HG02571 (cell line): ENCODE results near the gene PTH1R.

Source experiments
- ATAC-seq: cut with Tn5 transposase; IDR thresholded peaks from one replicate; pipeline ENCODE4 v1.9.1; 2021; ENCODE audit warnings: mild to moderate bottlenecking, moderate library complexity; ENCODE audit not compliant: unreplicated experiment

PTH1R gene

GRCh38 chr3:46926871-46927717 is 49.6 kb downstream of the PTH1R start:
- peak; percentile 41 for ATAC-seq

DNA sequence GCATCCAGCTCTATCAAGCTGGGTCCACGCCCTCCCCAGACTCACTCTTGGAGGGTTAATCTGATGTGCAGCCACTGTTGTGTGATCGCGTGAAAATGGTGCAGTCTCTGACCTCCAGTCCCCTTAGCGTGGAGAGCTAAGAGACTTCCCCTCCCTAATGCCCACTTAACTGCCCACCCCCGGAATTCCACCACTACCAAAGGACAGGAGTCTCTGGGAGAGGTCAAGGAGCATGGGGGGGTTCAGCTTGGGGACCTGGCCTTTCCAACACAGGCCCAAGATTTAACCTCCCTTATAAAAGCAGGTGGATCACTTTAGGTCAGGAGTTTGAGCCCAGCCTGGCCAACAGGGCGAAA is 50.2 kb downstream of the PTH1R start:
- no peak for ATAC-seq

DNA sequence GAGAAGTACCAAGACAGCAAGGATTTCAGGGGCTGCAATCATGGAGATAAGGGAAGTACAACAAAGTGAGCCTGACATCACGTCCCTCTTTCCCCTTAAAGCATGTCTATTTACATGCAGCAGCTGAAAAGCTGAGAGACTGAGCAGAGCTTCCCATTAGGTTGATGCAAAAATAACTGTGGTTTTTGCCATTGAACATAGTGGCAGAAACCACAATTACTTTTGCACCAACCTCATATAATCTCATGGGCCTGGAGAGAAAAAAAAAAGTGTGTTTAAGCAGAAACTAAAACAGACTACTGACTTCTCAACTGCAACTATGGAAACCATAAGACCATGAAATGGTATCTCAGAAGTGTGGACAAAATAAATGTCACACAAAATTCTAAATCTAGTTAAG is 50.8 kb downstream of the PTH1R start:
- no peak for ATAC-seq

DNA sequence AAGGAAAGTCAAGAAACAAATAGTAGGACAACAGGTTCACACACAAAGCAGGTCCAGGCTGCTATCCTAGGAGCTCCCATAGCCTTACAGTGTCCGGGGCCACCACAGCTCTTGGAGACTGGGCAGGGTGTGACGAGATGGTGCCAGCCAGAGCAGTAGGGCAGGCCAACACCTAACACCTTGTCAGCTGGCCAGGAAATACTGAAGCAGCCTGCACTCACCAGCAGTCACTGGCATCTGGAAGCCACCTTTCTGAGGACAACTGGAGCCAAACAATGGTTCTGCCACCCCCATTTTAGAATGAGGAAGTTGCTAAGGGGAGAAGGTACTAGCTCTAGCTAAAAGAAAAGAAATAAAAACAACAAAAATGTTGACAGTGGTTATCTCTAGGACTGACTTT is 51.8 kb downstream of the PTH1R start:
- no peak for ATAC-seq

- ATAC-seq: no peak
These were observed 52.8 kb downstream of the PTH1R start for GRCh38 chr3:46930166-46930944.

DNA sequence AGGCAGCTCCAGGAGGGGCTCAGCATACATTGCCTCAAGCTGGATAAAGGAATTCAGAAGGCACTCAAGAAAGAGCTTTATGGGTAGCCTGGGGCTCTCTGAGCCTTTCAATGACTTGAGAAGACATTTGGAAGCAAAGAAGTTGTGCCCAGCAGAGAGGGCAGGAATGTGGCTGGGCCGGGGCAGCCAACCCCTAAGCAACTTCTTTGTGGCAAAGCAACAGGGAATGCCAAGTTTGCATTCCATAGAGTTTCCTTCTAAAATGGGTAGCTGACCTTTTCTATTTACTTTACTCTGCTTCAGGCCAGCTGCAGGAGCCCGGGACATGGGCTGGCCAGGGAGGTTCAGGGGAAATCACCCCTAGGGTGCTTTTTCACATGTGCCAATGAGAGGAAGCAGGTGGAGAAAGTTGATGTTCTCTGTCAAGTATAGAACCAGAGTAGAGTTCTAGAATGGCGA is 53.5 kb downstream of the PTH1R start:
- no peak for ATAC-seq

DNA sequence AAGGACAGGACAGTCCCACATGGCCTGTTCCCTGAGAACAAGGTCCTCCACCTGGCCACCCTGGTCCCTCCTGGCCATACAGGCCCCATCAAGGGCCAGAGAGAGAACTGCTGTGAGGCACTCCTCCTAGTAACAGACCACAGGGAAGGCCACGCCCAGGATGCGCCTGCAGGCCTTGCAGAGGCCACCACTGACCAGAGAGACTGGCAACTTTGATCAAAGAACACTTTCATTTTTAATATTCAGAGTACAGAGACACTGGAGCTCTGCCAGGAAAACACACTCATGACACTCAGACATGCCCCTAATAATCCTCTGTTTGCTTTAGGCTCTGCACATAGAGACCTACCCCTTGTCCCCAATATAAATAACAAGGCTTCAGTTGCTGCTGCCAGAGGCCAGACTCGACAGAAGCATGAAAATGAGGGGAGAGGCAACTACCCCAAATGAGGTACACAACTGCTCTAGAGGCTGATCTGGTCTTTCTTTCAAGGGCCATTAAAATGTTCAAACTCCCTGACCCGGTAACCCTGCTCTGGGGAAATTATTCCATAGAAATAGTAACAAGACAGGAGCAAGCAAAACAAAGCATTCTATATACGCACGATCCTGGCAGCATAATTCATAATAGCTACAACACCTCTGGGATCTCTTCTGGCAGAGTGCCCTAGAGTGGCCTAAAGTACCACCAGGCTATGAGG is 54.3 kb downstream of the PTH1R start:
- no peak for ATAC-seq

- ATAC-seq: no peak
These were observed 55.1 kb downstream of the PTH1R start for GRCh38 chr3:46932455-46933225.

GRCh38 chr3:46933261-46933660 is 55.7 kb downstream of the PTH1R start:
- no peak for ATAC-seq

- ATAC-seq: no peak
These were observed 56.6 kb downstream of the PTH1R start for GRCh38 chr3:46934072-46934471.

GRCh38 chr3:46934498-46935167 is 57.1 kb downstream of the PTH1R start:
- ATAC-seq: no peak

GRCh38 chr3:46935168-46935858 is 57.8 kb downstream of the PTH1R start:
- no peak for ATAC-seq

DNA sequence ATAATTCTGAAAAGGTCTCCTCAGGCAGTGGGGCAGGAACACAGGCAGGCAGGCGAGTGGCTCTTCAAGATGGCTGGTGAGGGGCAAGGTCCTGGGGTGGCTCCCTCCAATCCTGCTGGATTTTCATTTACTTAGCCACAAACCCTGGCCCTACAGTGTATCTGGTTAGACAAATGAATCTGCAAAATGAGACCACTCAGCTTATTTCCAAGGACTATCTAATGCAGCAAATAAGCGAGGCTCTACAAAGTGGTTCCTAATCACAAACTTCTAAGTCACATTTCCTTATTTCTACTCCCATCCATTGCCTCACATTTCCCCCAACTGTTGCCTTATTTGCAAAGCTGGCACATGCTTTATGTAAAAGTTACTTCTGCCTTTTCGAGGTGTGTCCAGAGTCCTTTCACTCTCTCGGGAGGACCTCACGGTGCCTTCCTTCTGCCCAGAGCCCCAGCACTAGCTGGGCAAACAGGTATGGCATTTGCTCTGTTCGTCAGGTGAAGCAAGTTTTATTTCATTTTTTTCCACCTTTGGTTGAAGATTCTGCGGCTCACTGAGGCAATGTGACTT is 58.6 kb downstream of the PTH1R start:
- no peak for ATAC-seq

DNA sequence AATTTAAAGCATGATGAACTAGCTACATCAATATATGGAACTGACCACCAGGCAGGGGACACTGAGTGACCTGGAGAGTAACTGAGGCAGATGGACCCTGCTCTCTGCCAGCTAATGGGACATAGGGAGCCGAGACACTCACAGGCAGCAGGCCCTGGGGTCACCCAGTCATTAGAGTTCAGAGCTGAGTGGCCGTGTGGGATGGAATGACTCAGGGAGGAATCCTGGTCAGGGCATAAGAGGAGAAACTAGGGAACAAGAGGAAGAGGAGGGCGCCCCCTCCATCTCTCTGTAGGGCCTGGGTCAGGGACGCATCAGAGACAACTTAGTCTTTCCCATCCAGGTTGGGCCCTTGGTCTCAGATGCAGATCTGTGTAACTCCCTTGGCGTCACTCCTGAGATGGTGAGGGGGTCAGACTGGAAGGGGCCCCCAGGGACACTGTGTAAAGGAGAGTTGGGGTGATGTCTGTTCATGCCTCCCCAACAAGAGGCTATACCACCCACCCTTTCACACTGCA is 59.3 kb downstream of the PTH1R start:
- ATAC-seq: no peak

DNA sequence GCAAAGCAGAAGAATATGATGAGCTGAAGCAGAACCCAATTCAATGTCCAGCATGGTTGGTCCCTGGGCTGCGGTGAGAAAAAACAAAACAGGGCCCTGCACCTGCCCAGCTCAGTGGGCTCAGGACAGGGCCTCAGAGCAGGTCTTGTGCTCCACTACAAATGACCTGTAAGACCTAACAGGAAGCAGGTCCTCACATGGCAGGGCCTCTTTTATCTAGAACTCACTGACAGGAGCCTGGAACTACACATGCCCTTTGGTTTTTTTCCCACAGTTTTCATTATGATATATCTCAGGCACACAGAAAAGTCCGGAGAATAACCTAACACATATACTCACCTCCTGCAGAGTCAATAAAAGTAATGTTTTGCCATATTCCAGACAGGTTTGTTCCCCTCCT is 60.6 kb downstream of the PTH1R start:
- ATAC-seq: no peak

DNA sequence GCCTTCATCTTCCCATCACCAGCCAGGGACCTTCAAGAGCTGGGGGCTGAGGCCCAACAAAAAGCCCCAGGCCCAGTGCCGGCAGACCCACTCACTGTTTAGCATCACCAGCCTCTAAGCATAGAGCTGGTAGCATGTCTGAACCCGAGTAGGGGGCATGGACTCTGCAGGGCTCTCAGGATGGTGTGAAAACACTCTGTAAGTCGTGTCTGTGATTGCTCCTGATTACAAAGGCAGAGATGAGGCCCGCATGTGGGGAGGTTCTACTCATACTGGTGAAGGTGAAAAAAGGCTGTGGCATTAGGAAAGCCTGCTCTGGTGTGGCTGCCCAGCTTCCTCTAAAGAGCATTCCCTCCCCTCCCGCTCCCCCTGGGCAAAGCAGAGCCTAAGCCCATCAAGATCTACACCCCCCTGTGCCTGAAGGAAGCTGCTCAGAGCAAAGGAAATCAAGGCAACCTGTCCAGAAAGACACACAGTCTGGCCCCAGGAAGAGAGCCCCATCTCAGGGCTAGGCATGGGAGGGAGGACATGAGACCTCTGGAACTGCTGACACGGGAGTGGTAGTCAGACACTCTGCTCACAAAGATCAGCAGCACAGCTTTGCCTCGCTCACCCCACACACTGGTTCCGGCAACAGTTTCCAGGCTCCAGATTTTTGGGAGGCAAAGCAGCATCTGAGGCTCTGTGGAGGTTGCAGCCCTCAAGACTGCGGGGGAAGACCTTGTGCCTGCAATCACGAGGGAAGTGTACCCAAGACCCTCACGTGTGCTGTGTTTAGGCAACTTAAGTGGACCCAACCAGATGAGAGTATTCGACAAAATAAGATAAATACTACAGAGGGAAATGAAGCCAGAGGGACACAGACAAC is 62.3 kb downstream of the PTH1R start:
- no peak for ATAC-seq

GRCh38 chr3:46942076-46942475 is 64.6 kb downstream of the PTH1R start:
- ATAC-seq: no peak
